H9 (cell line): ENCODE results near the gene PAQR5. TPM values are rescaled to one million over a fixed set of nuclear protein-coding genes. Genes with fewer than 3 reads are reported as not detected.

ENCODE experiments used
- DNase-seq: peaks from one replicate; pipeline ENCODE4 v3.0.0-alpha.2; 2017
- H2AFZ ChIP-seq: one replicate; pipeline ENCODE4 v1.6.1; 2013; ENCODE audit warnings: mild to moderate bottlenecking, low read length, control low read depth, moderate library complexity
- H2AK5ac ChIP-seq: 2 replicates; pipeline ENCODE4 v1.6.1; 2013; ENCODE audit warnings: low read length, control low read depth, mixed read lengths; ENCODE audit not compliant: insufficient read length
- H2BK120ac ChIP-seq: one replicate; pipeline ENCODE4 v1.6.1; 2013; ENCODE audit warnings: low read depth, mild to moderate bottlenecking, low read length, control low read depth, inconsistent platforms; ENCODE audit not compliant: poor library complexity, severe bottlenecking
- H2BK12ac ChIP-seq: 2 replicates; pipeline ENCODE4 v1.6.1; 2013; ENCODE audit warnings: low read length, control low read depth, mixed read lengths, low read depth; ENCODE audit not compliant: insufficient read length
- H2BK15ac ChIP-seq: 2 replicates; pipeline ENCODE4 v1.6.1; 2013; ENCODE audit warnings: low read depth, low read length, control low read depth
- H2BK20ac ChIP-seq: one replicate; pipeline ENCODE4 v1.6.1; 2013; ENCODE audit warnings: low read depth, mild to moderate bottlenecking, low read length, control low read depth, inconsistent platforms; ENCODE audit not compliant: poor library complexity, severe bottlenecking
- H2BK5ac ChIP-seq: 2 replicates; pipeline ENCODE4 v1.6.1; 2013; ENCODE audit warnings: low read length, control low read depth, mixed read lengths; ENCODE audit not compliant: insufficient read length
- H3K14ac ChIP-seq: 2 replicates; pipeline ENCODE4 v1.6.1; 2013; ENCODE audit warnings: low read length, control low read depth; ENCODE audit not compliant: insufficient read depth
- H3K18ac ChIP-seq: 2 replicates; pipeline ENCODE4 v1.6.1; 2013; ENCODE audit warnings: low read depth, mild to moderate bottlenecking, mixed read lengths, low read length, control low read depth; ENCODE audit not compliant: insufficient read length
- H3K23ac ChIP-seq: 2 replicates; pipeline ENCODE4 v1.6.1; 2013; ENCODE audit warnings: low read length, control low read depth, mixed read lengths, low read depth; ENCODE audit not compliant: insufficient read length
- H3K23me2 ChIP-seq: 2 replicates; pipeline ENCODE4 v1.6.1; 2013; ENCODE audit warnings: low read depth, mild to moderate bottlenecking, mixed read lengths, low read length, control low read depth; ENCODE audit not compliant: insufficient read length, poor library complexity, severe bottlenecking
- H3K27ac ChIP-seq: 2 replicates; pipeline ENCODE4 v1.5.1; 2013; ENCODE audit warnings: low read length, control low read depth, mixed read lengths, low read depth; ENCODE audit not compliant: insufficient read length
- H3K27me3 ChIP-seq: 2 replicates; pipeline ENCODE4 v1.6.1; 2013; ENCODE audit warnings: low read length, control low read depth, inconsistent platforms; ENCODE audit not compliant: insufficient read depth
- H3K4ac ChIP-seq: 2 replicates; pipeline ENCODE4 v1.6.1; 2013; ENCODE audit warnings: low read depth, mild to moderate bottlenecking, control low read depth, inconsistent platforms, low read length, moderate library complexity
- H3K4me1 ChIP-seq: 2 replicates; pipeline ENCODE4 v1.6.1; 2013; ENCODE audit warnings: low read length, control low read depth, inconsistent platforms; ENCODE audit not compliant: insufficient read depth
- H3K4me2 ChIP-seq: 2 replicates; pipeline ENCODE4 v1.6.1; 2013; ENCODE audit warnings: low read length, control low read depth, mixed read lengths; ENCODE audit not compliant: insufficient read length, insufficient read depth
- H3K56ac ChIP-seq: 2 replicates; pipeline ENCODE4 v1.6.1; 2013; ENCODE audit warnings: low read depth, mild to moderate bottlenecking, mixed read lengths, low read length, control low read depth; ENCODE audit not compliant: insufficient read length
- H3K79me1 ChIP-seq: 2 replicates; pipeline ENCODE4 v1.6.1; 2013; ENCODE audit warnings: low read depth, mild to moderate bottlenecking, moderate library complexity, low read length, control low read depth, inconsistent platforms; ENCODE audit not compliant: insufficient read depth, poor library complexity, severe bottlenecking
- H3K79me2 ChIP-seq: 2 replicates; pipeline ENCODE4 v1.6.1; 2013; ENCODE audit warnings: low read length, control low read depth, inconsistent platforms; ENCODE audit not compliant: insufficient read depth
- H3K9ac ChIP-seq: 2 replicates; pipeline ENCODE4 v1.6.1; 2013; ENCODE audit warnings: low read length, control low read depth, mixed read lengths; ENCODE audit not compliant: insufficient read length; ENCODE audit errors: extremely low read depth
- H3K9me3 ChIP-seq: one replicate; pipeline ENCODE4 v1.6.1; 2013; ENCODE audit warnings: low read depth, low read length, inconsistent platforms; ENCODE audit not compliant: control insufficient read depth
- H3T11ph ChIP-seq: one replicate; pipeline ENCODE4 v1.6.1; 2013; ENCODE audit warnings: mild to moderate bottlenecking, low read length, control low read depth, inconsistent platforms
- H4K20me1 ChIP-seq: one replicate; pipeline ENCODE4 v1.6.1; 2013; ENCODE audit not compliant: control insufficient read depth, insufficient read length, insufficient read depth
- H4K5ac ChIP-seq: 2 replicates; pipeline ENCODE4 v1.6.1; 2013; ENCODE audit warnings: low read depth, mild to moderate bottlenecking, mixed read lengths, low read length, control low read depth; ENCODE audit not compliant: insufficient read length
- H4K8ac ChIP-seq: replicated peaks from 2 replicates; pipeline ENCODE4 v1.6.1; 2013; ENCODE audit warnings: low read length, control low read depth, mixed read lengths, low read depth; ENCODE audit not compliant: insufficient read length
- H4K91ac ChIP-seq: 2 replicates; pipeline ENCODE4 v1.6.1; 2013; ENCODE audit warnings: low read depth, mild to moderate bottlenecking, moderate library complexity, mixed read lengths, low read length, control low read depth; ENCODE audit not compliant: insufficient read length
- H3K27ac Mint-ChIP-seq, 3 experiments: 2 replicates in 2 of 3; 3 replicates in 1 of 3; pipeline ENCODE4 v1.8.0; 2020 to 2021; ENCODE audit warnings: mixed read lengths in 3 of 3, mild to moderate bottlenecking in 1 of 3, moderate library complexity in 1 of 3
- H3K27me3 Mint-ChIP-seq: 2 replicates; pipeline ENCODE4 v1.8.0; 2021; ENCODE audit warnings: low read depth, mild to moderate bottlenecking, moderate library complexity, mixed read lengths
- H3K36me3 Mint-ChIP-seq, 3 experiments: 2 replicates in 2 of 3; 3 replicates in 1 of 3; pipeline ENCODE4 v1.8.0; 2020 to 2021; ENCODE audit warnings: low read depth in 3 of 3, mixed read lengths in 3 of 3; ENCODE audit not compliant: insufficient read depth in 1 of 3
- H3K4me1 Mint-ChIP-seq, 2 experiments: 2 replicates each; pipeline ENCODE4 v1.8.0; 2020; ENCODE audit warnings: mixed read lengths in 2 of 2
- H3K4me3 Mint-ChIP-seq, 2 experiments: 2 replicates in 1 of 2; 3 replicates in 1 of 2; pipeline ENCODE4 v1.8.0; 2020 to 2021; ENCODE audit warnings: mild to moderate bottlenecking in 2 of 2, mixed read lengths in 2 of 2, moderate library complexity in 1 of 2
- H3K9me3 Mint-ChIP-seq, 2 experiments: 2 replicates in 1 of 2; 3 replicates in 1 of 2; pipeline ENCODE4 v1.8.0; 2020; ENCODE audit warnings: mild to moderate bottlenecking in 2 of 2, mixed read lengths in 2 of 2, moderate library complexity in 1 of 2
- WGBS: extraction: QIAGEN DNeasy Blood & Tissue Kit; methylation state at CpG from one replicate; pipeline ENCODE4 v1.1.7; 2013; ENCODE audit warnings: missing lambda C conversion rate, low lambda C conversion rate, mixed read lengths; ENCODE audit not compliant: insufficient read length; ENCODE audit errors: extremely low coverage; 5-methylcytosine and 5-hydroxymethylcytosine counted together
- total RNA-seq: library from RNA; stranded (reverse); gene quantifications from 2 replicates; pipeline ENCODE4 v1.2.1, GENCODE V29; 2021
- TF ChIP-seq, protein P1 (sequence below): fragments of 200-600 bp; sonication (generic); conservative IDR thresholded peaks from 3 replicates; pipeline ENCODE4 v1.8.0; 2021; ENCODE audit warnings: antibody characterized with exemption, mild to moderate bottlenecking

Gene PAQR5
- total RNA-seq, 1 experiment from 2014 or later = 1.6 TPM

DNA sequence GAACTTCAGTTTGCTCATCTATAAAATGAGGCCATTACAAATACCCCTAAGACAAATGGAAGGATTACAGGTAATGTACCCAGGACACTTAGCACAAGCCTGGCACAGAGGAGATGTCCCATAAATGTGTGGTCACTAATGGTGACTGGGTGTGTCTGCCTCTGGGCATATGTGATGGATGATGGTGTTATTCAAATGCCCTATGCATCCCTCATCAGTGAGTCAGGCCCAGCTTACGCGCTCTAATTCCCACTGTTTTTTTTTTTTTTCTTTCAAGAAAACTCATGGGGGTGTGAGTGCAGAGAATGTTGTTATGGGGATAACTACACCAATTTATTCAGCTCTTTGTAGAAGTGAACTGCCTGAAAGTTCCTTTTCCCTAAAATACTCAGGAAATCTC, 91.9 kb downstream of the PAQR5 start:
- Histone ChIP-seq H3K4me2 (no peak overlapping the region), H3K79me2 (no peaks in the 10 kb centered on the region), H3K14ac (no peak overlapping the region), H3K79me1 (no peaks in the 10 kb centered on the region), H3K4me1 (peaks cover 3% of the 10 kb centered on the region; the same call in 1 of the 2 replicates), H2AFZ (no peak overlapping the region), H3T11ph (no peak overlapping the region), H4K8ac (no peak overlapping the region), H2AK5ac (no peak overlapping the region), H2BK12ac (no peak overlapping the region), H3K56ac (no peak overlapping the region), H4K20me1 (no peaks in the 10 kb centered on the region), H2BK15ac (no peak overlapping the region), H3K23me2 (no peaks in the 10 kb centered on the region), H3K9me3 (no peaks in the 10 kb centered on the region), H3K23ac (no peak overlapping the region), H2BK120ac (no peak overlapping the region), H3K18ac (no peak overlapping the region), H3K9ac (no peak overlapping the region), H4K5ac (no peak overlapping the region), H2BK5ac (no peak overlapping the region), H3K4ac (no peak overlapping the region), H3K27ac (no peak overlapping the region), H4K91ac (no peak overlapping the region), H3K27me3 (no peaks in the 10 kb centered on the region), H2BK20ac (no peak overlapping the region)
- no peak for DNase-seq
- no peak overlapping the region for H3K4me3 Mint-ChIP-seq
- H3K9me3 Mint-ChIP-seq = no peaks in the 10 kb centered on the region
- no peak overlapping the region for H3K27ac Mint-ChIP-seq
- TF ChIP-seq, protein P1, sequence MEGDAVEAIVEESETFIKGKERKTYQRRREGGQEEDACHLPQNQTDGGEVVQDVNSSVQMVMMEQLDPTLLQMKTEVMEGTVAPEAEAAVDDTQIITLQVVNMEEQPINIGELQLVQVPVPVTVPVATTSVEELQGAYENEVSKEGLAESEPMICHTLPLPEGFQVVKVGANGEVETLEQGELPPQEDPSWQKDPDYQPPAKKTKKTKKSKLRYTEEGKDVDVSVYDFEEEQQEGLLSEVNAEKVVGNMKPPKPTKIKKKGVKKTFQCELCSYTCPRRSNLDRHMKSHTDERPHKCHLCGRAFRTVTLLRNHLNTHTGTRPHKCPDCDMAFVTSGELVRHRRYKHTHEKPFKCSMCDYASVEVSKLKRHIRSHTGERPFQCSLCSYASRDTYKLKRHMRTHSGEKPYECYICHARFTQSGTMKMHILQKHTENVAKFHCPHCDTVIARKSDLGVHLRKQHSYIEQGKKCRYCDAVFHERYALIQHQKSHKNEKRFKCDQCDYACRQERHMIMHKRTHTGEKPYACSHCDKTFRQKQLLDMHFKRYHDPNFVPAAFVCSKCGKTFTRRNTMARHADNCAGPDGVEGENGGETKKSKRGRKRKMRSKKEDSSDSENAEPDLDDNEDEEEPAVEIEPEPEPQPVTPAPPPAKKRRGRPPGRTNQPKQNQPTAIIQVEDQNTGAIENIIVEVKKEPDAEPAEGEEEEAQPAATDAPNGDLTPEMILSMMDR = no peak
- H3K4me1 Mint-ChIP-seq = peaks cover 20 to 25% of the 10 kb centered on the region in 2 experiments
- WGBS = no CpG with 5 or more reads among the region's 2 CpGs
- no peaks in the 10 kb centered on the region for H3K36me3 Mint-ChIP-seq
- H3K27me3 Mint-ChIP-seq = peaks cover 10% of the 10 kb centered on the region
